ENCODE measurements around the gene PDXK.

Gene PDXK

GRCh38 chr21:43786807-43787440 is 68.0 kb downstream of the PDXK start:
- Histone ChIP-seq H3K4me3 (ENCODE audit: low read depth, low read length) (no peak overlapping the region), H3K4me1 (no peaks in the 10 kb centered on the region), H2AFZ (no peak overlapping the region), H3K9ac (no peak overlapping the region), H3K4me2 (ENCODE audit: low read length) (no peak overlapping the region), H3K27ac (no peak overlapping the region), H3K79me2 (no peaks in the 10 kb centered on the region), H3K36me3 (ENCODE audit: control insufficient read depth, insufficient read depth, low read length) (no peaks in the 10 kb centered on the region), H3K9me3 (ENCODE audit: control insufficient read depth, low read length) (no peaks in the 10 kb centered on the region), H3K27me3 (ENCODE audit: control insufficient read depth, insufficient read depth, low read length) (no peaks in the 10 kb centered on the region)
- TF ChIP-seq CTCF (IDR thresholded peaks at IDR 0.05), result no peak

GRCh38 chr21:43789276-43790009 is 70.5 kb downstream of the PDXK start, which contains the start of gene RRP1:
Gene RRP1, plus strand, starts transcription at chr21:43789577. Its CDS starts 53 bp downstream, at chr21:43789630.
- peak within 1 kb of the TSS; percentile 97 for H3K4me2 ChIP-seq (ENCODE audit: low read length)
- no peaks in the 10 kb centered on the region for H3K4me1 ChIP-seq
- no peaks in the 10 kb centered on the region for H3K9me3 ChIP-seq (ENCODE audit: control insufficient read depth, low read length)
- peak within 1 kb of the TSS; percentile 97 for H2AFZ ChIP-seq
- no peaks in the 10 kb centered on the region for H3K36me3 ChIP-seq (ENCODE audit: control insufficient read depth, insufficient read depth, low read length)
- H3K27me3 ChIP-seq (ENCODE audit: control insufficient read depth, insufficient read depth, low read length), result no peaks in the 10 kb centered on the region
- TF ChIP-seq CTCF (IDR thresholded peaks at IDR 0.05), result peak; percentile 99
- H3K27ac ChIP-seq, result peak within 1 kb of the TSS; percentile 53
- H3K79me2 ChIP-seq, result no peaks in the 10 kb centered on the region
- peak within 1 kb of the TSS; percentile 61 for H3K9ac ChIP-seq
- H3K4me3 ChIP-seq (ENCODE audit: low read depth, low read length), result peak within 1 kb of the TSS; percentile 90

- Histone ChIP-seq H3K79me2 (no peaks in the 10 kb centered on the region), H3K27me3 (ENCODE audit: control insufficient read depth, insufficient read depth, low read length) (no peaks in the 10 kb centered on the region), H3K4me2 (ENCODE audit: low read length) (peak overlapping the region; percentile 97), H2AFZ (peak overlapping the region; percentile 97), H3K4me3 (ENCODE audit: low read depth, low read length) (peak overlapping the region; percentile 90), H3K9ac (no peak overlapping the region), H3K27ac (peak overlapping the region; percentile 4), H3K4me1 (no peaks in the 10 kb centered on the region), H3K9me3 (ENCODE audit: control insufficient read depth, low read length) (no peaks in the 10 kb centered on the region), H3K36me3 (ENCODE audit: control insufficient read depth, insufficient read depth, low read length) (no peaks in the 10 kb centered on the region)
- TF ChIP-seq CTCF (IDR thresholded peaks at IDR 0.05), result no peak
Measured at GRCh38 chr21:43790010-43790524, 71.1 kb downstream of the PDXK start.

- H3K79me2 ChIP-seq, result no peaks in the 10 kb centered on the region
- no peaks in the 10 kb centered on the region for H3K27me3 ChIP-seq (ENCODE audit: control insufficient read depth, insufficient read depth, low read length)
- no peak overlapping the region for H2AFZ ChIP-seq
- H3K4me1 ChIP-seq, result no peaks in the 10 kb centered on the region
- no peak overlapping the region for H3K27ac ChIP-seq
- H3K9ac ChIP-seq, result no peak overlapping the region
- no peak overlapping the region for H3K4me2 ChIP-seq (ENCODE audit: low read length)
- H3K4me3 ChIP-seq (ENCODE audit: low read depth, low read length), result no peak overlapping the region
- no peaks in the 10 kb centered on the region for H3K9me3 ChIP-seq (ENCODE audit: control insufficient read depth, low read length)
- TF ChIP-seq CTCF (IDR thresholded peaks at IDR 0.05), result no peak
- no peaks in the 10 kb centered on the region for H3K36me3 ChIP-seq (ENCODE audit: control insufficient read depth, insufficient read depth, low read length)
Measured at GRCh38 chr21:43792406-43792805, 73.5 kb downstream of the PDXK start.

Data from parathyroid adenoma (tissue), 2 donors.